ENCODE measurements around the gene CSTPP1.

Gene CSTPP1

GRCh38 chr11:47152126-47152952 is 215.8 kb downstream of the CSTPP1 start:
- no peak for TF ChIP-seq CTCF (IDR thresholded peaks at IDR 0.05; ENCODE audit: low read depth, low read length)
- DNase-seq, result no peak
- H3K36me3 ChIP-seq, result no peaks in the 10 kb centered on the region
- H3K9me3 ChIP-seq, result no peaks in the 10 kb centered on the region
- no peaks in the 10 kb centered on the region for H3K4me1 ChIP-seq
- no peak overlapping the region for H3K4me3 ChIP-seq (ENCODE audit: low read depth, low read length)
- H3K27me3 ChIP-seq, result no peaks in the 10 kb centered on the region

GRCh38 chr11:47152953-47153950 is 216.7 kb downstream of the CSTPP1 start:
- peak; percentile 71 for DNase-seq
- H3K4me3 ChIP-seq (ENCODE audit: low read depth, low read length), result no peak overlapping the region
- no peaks in the 10 kb centered on the region for H3K9me3 ChIP-seq
- peak; percentile 88 for TF ChIP-seq CTCF (IDR thresholded peaks at IDR 0.05; ENCODE audit: low read depth, low read length)
- H3K27me3 ChIP-seq, result no peaks in the 10 kb centered on the region
- no peaks in the 10 kb centered on the region for H3K4me1 ChIP-seq
- no peaks in the 10 kb centered on the region for H3K36me3 ChIP-seq

- TF ChIP-seq CTCF (IDR thresholded peaks at IDR 0.05; ENCODE audit: low read depth, low read length), result no peak
- Histone ChIP-seq H3K36me3 (no peaks in the 10 kb centered on the region), H3K9me3 (no peaks in the 10 kb centered on the region), H3K27me3 (no peaks in the 10 kb centered on the region), H3K4me3 (ENCODE audit: low read depth, low read length) (no peak overlapping the region), H3K4me1 (no peaks in the 10 kb centered on the region)
- DNase-seq, result no peak
Measured at GRCh38 chr11:47154616-47155570, 218.3 kb downstream of the CSTPP1 start.

GRCh38 chr11:47155879-47156278 is 219.3 kb downstream of the CSTPP1 start:
- no peaks in the 10 kb centered on the region for H3K4me1 ChIP-seq
- H3K4me3 ChIP-seq (ENCODE audit: low read depth, low read length), result no peak overlapping the region
- H3K9me3 ChIP-seq, result no peaks in the 10 kb centered on the region
- no peaks in the 10 kb centered on the region for H3K27me3 ChIP-seq
- no peak for TF ChIP-seq CTCF (IDR thresholded peaks at IDR 0.05; ENCODE audit: low read depth, low read length)
- no peaks in the 10 kb centered on the region for H3K36me3 ChIP-seq
- no peak for DNase-seq

DNA sequence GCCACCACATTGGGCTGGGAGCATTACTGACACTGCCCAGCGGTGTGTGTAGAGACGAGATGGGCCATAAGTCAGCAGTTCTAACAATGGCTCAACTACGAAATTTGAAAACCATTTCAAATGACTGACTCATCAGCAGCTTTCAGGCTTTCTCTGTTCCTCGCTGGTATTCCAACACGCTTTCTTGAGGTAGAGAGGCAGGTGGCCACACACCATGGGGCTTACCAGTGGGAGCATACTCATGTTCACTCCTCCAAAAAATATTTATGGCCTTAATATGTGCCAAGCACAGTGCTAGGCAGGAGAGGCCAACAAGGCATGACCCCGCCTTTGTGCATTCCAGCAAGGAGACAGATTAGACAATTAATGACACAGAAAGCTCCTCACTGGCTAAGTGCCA is 219.8 kb downstream of the CSTPP1 start:
- H3K36me3 ChIP-seq, result no peaks in the 10 kb centered on the region
- TF ChIP-seq CTCF (IDR thresholded peaks at IDR 0.05; ENCODE audit: low read depth, low read length), result no peak
- H3K9me3 ChIP-seq, result no peaks in the 10 kb centered on the region
- DNase-seq, result no peak
- H3K27me3 ChIP-seq, result no peaks in the 10 kb centered on the region
- H3K4me3 ChIP-seq (ENCODE audit: low read depth, low read length), result no peak overlapping the region
- H3K4me1 ChIP-seq, result no peaks in the 10 kb centered on the region
